Cerebellar nuclear complex (tissue), 1 donor: ENCODE data around the gene ABI3.
"Not testable (repeated sequence)": the region's sequence is repeated elsewhere in the genome, so short reads cannot be mapped to it uniquely, and the experiment has no call there.

Experiments
- DNase-seq, 2 experiments: peaks; one replicate each; lab custom pipeline; 2025; lab: John Stamatoyannopoulos, UW

The ABI3 gene

GRCh38 chr17:49252148-49252695 is 41.7 kb downstream of the ABI3 start:
- no peak for DNase-seq

- no peak for DNase-seq
Measured at GRCh38 chr17:49254066-49254465, 43.6 kb downstream of the ABI3 start.

GRCh38 chr17:49255125-49255524 is 44.6 kb downstream of the ABI3 start:
- no peak for DNase-seq

GRCh38 chr17:49258394-49258793 is 47.9 kb downstream of the ABI3 start:
- DNase-seq: no peak

- no peak for DNase-seq
Measured at GRCh38 chr17:49259663-49260010, 49.1 kb downstream of the ABI3 start.

GRCh38 chr17:49260011-49260816 is 49.7 kb downstream of the ABI3 start:
- DNase-seq: no peak

GRCh38 chr17:49260817-49261291 is 50.3 kb downstream of the ABI3 start:
- no peak for DNase-seq

GRCh38 chr17:49261540-49261939 is 51.0 kb downstream of the ABI3 start:
- not testable (repeated sequence) for DNase-seq

- no peak for DNase-seq
Measured at GRCh38 chr17:49266233-49266632, 55.7 kb downstream of the ABI3 start.

GRCh38 chr17:49267912-49268311 is 57.4 kb downstream of the ABI3 start:
- no peak for DNase-seq

GRCh38 chr17:49269356-49269755 is 58.8 kb downstream of the ABI3 start:
- no peak for DNase-seq
